PFSK-1 (cell line): ENCODE results near the gene C10orf120.

ENCODE experiments used
- POLR2AphosphoS5 ChIP-seq: IDR thresholded peaks from 2 replicates; pipeline ENCODE4 v1.6.1; 2012; ENCODE audit warnings: low read depth, mild to moderate bottlenecking, control low read depth, low read length, moderate library complexity
- SIN3A ChIP-seq: IDR thresholded peaks from 2 replicates; pipeline ENCODE4 v1.6.1; 2012; ENCODE audit warnings: mild to moderate bottlenecking, low read length, moderate library complexity, borderline replicate concordance; ENCODE audit not compliant: insufficient read depth
- TAF1 ChIP-seq: IDR thresholded peaks from 2 replicates; pipeline ENCODE4 v1.6.1; 2012; ENCODE audit warnings: low read length, control low read depth, borderline replicate concordance; ENCODE audit not compliant: insufficient read depth
- TF ChIP-seq, protein P1 (sequence below), 2 experiments: IDR thresholded peaks; 2 replicates each; pipeline versions ENCODE4 v1.6.1 to v1.8.0; 2011 to 2012; ENCODE audit warnings: low read depth in 2 of 2, low read length in 2 of 2, control low read depth in 1 of 2, inconsistent platforms in 1 of 2, mild to moderate bottlenecking in 1 of 2, moderate library complexity in 1 of 2; ENCODE audit not compliant: insufficient read depth in 1 of 2

DNA sequence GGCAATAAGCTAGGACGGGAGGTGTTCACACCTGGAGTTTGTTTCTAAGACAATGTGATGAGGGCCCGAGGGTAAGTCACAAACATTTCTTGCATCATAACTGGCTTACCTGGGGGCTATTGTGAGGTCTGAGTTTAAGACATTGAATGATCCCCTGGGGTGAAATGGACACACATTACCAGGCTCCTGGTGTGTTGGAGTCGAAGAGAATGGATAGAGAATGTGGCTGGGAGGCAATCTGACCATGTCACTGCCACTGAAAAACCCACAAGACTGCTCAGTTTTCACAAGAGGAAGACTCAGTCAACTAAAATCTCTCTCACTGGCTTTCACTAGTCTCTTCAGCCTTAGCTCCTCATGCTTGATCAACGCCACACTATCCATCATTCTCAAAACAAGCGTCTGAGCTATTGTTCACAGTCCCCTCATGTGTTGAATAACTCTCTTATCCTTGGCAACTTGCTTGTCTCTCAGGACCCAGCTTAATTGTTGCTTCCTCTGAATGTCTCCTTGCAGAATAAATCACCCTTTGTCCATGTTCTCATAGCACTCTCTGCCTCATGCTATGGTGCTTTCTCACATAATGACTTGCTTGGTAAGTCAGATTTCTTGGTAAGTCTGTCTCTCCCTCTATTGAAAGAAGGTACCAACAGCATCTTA is at the start of gene C10orf120:
- TF ChIP-seq, protein P1, sequence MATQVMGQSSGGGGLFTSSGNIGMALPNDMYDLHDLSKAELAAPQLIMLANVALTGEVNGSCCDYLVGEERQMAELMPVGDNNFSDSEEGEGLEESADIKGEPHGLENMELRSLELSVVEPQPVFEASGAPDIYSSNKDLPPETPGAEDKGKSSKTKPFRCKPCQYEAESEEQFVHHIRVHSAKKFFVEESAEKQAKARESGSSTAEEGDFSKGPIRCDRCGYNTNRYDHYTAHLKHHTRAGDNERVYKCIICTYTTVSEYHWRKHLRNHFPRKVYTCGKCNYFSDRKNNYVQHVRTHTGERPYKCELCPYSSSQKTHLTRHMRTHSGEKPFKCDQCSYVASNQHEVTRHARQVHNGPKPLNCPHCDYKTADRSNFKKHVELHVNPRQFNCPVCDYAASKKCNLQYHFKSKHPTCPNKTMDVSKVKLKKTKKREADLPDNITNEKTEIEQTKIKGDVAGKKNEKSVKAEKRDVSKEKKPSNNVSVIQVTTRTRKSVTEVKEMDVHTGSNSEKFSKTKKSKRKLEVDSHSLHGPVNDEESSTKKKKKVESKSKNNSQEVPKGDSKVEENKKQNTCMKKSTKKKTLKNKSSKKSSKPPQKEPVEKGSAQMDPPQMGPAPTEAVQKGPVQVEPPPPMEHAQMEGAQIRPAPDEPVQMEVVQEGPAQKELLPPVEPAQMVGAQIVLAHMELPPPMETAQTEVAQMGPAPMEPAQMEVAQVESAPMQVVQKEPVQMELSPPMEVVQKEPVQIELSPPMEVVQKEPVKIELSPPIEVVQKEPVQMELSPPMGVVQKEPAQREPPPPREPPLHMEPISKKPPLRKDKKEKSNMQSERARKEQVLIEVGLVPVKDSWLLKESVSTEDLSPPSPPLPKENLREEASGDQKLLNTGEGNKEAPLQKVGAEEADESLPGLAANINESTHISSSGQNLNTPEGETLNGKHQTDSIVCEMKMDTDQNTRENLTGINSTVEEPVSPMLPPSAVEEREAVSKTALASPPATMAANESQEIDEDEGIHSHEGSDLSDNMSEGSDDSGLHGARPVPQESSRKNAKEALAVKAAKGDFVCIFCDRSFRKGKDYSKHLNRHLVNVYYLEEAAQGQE (IDR thresholded peaks at IDR 0.05; ENCODE audit: insufficient read depth in 1 of 2, low read depth in 2 of 2, low read length in 2 of 2), result no peak
- no peak for TF ChIP-seq SIN3A
- no peak for TF ChIP-seq TAF1
- TF ChIP-seq POLR2AphosphoS5, result no peak
